ENCODE results near the gene SPHK1. TPM values are rescaled to one million over a fixed set of nuclear protein-coding genes. Genes with fewer than 3 reads are reported as not detected.
A peak's percentile ranks its signal among the peaks of the same experiment; 100 is the strongest.

Gene SPHK1, protein sequence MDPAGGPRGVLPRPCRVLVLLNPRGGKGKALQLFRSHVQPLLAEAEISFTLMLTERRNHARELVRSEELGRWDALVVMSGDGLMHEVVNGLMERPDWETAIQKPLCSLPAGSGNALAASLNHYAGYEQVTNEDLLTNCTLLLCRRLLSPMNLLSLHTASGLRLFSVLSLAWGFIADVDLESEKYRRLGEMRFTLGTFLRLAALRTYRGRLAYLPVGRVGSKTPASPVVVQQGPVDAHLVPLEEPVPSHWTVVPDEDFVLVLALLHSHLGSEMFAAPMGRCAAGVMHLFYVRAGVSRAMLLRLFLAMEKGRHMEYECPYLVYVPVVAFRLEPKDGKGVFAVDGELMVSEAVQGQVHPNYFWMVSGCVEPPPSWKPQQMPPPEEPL
- 47.5 and 121 TPM in 2 replicates for total RNA-seq

DNA sequence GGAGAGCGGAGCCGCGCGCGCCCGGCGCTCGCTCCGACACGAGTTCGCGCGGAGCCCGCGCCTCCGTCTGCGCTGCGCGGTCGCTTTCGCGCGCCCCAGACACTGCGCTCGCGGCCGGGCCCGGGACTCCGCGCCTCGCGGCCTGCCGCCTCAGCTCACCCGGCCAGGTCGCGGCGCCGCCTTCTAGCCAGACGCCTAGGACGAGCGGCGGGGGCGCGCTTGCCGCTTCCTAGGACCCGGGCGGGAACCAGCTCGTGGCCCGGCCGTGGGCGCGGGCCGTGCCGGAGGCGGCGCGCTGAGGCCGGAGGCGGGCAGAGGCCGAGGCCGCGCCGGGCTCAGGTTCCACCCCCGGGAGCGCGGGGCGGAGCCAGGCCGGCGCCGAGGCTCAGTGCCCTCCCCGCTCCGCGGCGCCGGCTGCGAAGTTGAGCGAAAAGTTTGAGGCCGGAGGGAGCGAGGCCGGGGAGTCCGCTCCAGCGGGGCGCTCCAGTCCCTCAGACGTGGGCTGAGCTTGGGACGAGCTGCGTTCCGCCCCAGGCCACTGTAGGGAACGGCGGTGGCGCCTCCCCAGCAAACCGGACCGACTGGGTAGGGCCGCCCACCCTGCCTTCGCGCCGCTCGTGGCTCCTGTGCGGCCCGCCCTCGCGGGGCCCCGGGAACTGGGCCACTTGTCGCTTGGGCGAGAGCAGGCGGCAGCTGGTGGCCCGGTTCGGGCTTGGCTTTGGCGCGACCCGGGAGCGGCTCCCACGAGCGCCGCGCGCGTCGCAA is at the start of gene SPHK1:
Gene SPHK1, plus strand, starts transcription at position 388 of the 765 bp plus-strand sequence. CDS start 1,036 bp downstream, outside the sequence.
- DNase-seq (ENCODE audit: low read depth) = peak; percentile 81
- H3K4me3 ChIP-seq (ENCODE audit: low read depth, low read length) = peak within 1 kb of the TSS; percentile 71
- TF ChIP-seq, protein P1, sequence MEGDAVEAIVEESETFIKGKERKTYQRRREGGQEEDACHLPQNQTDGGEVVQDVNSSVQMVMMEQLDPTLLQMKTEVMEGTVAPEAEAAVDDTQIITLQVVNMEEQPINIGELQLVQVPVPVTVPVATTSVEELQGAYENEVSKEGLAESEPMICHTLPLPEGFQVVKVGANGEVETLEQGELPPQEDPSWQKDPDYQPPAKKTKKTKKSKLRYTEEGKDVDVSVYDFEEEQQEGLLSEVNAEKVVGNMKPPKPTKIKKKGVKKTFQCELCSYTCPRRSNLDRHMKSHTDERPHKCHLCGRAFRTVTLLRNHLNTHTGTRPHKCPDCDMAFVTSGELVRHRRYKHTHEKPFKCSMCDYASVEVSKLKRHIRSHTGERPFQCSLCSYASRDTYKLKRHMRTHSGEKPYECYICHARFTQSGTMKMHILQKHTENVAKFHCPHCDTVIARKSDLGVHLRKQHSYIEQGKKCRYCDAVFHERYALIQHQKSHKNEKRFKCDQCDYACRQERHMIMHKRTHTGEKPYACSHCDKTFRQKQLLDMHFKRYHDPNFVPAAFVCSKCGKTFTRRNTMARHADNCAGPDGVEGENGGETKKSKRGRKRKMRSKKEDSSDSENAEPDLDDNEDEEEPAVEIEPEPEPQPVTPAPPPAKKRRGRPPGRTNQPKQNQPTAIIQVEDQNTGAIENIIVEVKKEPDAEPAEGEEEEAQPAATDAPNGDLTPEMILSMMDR (IDR thresholded peaks at IDR 0.05; ENCODE audit: insufficient read depth, low read depth, low read length) = no peak

DNA sequence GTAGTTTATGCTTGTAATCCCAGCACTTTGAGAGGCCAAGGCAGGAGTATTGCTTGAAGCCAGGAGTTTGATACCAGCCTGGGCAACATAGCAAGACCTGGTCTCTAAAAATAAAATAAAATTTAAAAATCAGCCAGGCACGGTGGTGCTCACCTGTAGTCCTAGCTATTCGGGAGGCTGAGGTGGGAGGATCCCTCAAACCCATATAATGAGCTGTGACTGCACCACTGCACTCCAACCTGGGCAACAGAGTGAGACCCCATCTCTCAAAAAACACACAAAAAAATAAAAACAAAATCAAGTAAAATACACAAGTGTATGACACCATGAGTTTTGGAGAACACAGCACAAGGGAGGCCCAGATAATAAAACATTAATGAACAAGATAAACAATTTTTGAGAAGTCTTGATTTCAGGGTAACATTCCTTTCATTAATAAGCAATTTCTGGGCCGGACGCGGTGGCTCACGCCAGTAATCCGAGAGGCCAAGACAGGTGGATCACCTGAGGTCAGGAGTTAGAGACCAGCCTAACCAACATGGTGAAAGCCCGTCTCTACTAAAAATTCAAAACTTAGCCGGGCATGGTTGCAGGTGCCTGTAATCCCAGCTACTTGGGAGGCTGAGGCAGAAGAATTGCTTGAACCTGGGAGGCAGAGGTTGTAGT is 48.6 kb upstream of the SPHK1 start:
- no peak for DNase-seq (ENCODE audit: low read depth)
- no peak overlapping the region for H3K4me3 ChIP-seq (ENCODE audit: low read depth, low read length)
- TF ChIP-seq, protein P1 (IDR thresholded peaks at IDR 0.05; ENCODE audit: insufficient read depth, low read depth, low read length) = no peak

DNA sequence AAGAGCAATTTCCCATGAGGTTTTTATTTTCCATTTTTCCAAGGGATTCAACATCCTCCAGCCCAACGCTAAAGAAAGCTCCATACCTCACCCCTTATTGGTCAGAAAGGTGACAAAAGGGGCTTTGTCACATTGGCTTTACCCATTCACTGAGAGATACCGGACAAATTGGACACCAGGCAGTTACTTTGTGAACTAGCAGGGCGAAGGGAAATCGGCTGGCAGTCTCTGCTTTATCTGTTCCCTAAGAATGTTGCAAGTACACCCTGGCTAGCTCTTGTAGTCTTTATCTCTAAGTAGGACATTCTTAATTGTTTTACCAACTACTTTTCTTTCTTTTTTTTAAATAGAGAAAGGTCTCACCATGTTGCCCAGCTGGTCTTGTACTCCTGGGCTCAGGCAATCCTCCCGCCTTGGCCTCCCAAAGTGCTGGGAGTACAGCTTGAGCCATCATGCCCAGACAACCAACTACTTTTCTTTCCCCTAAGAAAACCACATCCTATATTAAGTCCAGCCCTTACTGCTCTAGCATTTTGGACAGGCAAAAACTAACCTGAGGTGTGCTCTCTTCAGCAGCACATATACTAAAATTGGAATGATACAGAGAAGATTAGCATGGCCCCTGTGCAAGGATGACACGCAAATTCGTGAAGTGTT is 47.5 kb upstream of the SPHK1 start:
- H3K4me3 ChIP-seq (ENCODE audit: low read depth, low read length) = no peak overlapping the region
- TF ChIP-seq, protein P1 (IDR thresholded peaks at IDR 0.05; ENCODE audit: insufficient read depth, low read depth, low read length) = no peak
- no peak for DNase-seq (ENCODE audit: low read depth)

DNA sequence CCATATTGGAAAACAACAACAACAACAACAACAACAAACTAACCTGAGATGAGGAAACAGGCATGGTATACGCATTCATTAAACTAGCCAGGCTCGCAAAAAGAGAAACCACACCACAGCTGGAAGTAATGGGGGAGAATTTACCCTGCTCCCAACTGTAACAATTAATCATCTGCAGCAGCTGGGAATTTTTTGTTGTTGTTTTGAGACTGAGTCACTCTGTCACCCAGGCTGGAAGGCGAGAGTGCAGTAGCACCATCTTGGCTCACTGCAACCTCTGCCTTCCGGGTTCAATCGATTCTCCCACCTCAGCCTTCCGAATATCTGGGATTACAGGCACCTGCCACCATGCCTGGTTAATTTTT is 47.0 kb upstream of the SPHK1 start:
- DNase-seq (ENCODE audit: low read depth) = peak; percentile 60
- H3K4me3 ChIP-seq (ENCODE audit: low read depth, low read length) = no peak overlapping the region
- TF ChIP-seq, protein P1 (IDR thresholded peaks at IDR 0.05; ENCODE audit: insufficient read depth, low read depth, low read length) = no peak

DNA sequence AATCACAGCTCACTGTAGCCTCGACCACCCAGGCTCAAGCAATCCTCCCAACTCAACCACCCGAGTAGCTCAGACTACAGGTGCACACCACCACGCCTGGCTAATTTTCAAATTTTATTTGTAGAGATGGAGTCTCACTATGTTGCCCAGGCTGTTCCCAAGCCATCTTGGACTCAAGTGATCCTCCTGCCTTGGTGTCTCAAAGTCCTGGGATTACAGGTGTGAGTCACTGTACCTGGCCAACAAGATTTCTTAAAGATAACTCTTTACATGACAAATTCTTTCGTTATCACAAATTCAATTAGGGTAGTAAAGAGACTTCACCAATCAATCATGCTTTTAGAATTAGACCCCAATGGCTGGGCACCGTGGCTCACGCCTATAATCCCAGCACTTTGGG is 43.1 kb upstream of the SPHK1 start:
- TF ChIP-seq, protein P1 (IDR thresholded peaks at IDR 0.05; ENCODE audit: insufficient read depth, low read depth, low read length) = no peak
- no peak for DNase-seq (ENCODE audit: low read depth)
- no peak overlapping the region for H3K4me3 ChIP-seq (ENCODE audit: low read depth, low read length)

DNA sequence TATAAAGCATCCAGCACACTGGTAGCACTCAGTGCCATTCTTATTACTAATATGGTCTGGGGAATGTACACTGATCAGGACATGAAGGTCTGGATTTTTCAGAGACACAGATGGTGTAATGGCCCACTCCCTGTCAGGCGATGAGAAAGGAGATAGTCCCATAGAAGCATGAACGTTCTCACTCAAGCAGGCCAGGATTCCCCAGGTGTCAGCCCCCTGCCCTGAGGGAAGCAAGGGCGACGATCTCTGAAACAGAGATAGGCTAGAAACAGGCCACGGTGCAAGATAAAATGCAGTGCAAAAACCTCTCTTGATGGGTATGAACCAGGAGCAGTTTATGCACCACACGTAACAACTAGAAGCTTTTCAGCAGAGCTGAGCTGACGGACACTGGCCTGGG is 41.3 kb upstream of the SPHK1 start:
- TF ChIP-seq, protein P1 (IDR thresholded peaks at IDR 0.05; ENCODE audit: insufficient read depth, low read depth, low read length) = no peak
- no peak overlapping the region for H3K4me3 ChIP-seq (ENCODE audit: low read depth, low read length)

More for the DNA sequence above, 41.3 kb upstream of the SPHK1 start:
- DNase-seq (ENCODE audit: low read depth) = no peak
